GM04503 (cell line): Measurements from ENCODE around the gene TAS2R39.

Source experiments
- DNase-seq: peaks from one replicate; pipeline ENCODE4 v3.0.0-alpha.2; 2012; ENCODE audit warnings: low read depth

TAS2R39 gene

GRCh38 chr7:143216151-143216550, 32.9 kb downstream of the TAS2R39 start:
- peak; percentile 3 for DNase-seq

- no peak for DNase-seq
Observed at GRCh38 chr7:143216686-143217085, 33.5 kb downstream of the TAS2R39 start.

GRCh38 chr7:143217806-143218205, 34.6 kb downstream of the TAS2R39 start:
- DNase-seq: no peak

- DNase-seq: no peak
Observed at GRCh38 chr7:143221286-143221685, 38.1 kb downstream of the TAS2R39 start.

DNA sequence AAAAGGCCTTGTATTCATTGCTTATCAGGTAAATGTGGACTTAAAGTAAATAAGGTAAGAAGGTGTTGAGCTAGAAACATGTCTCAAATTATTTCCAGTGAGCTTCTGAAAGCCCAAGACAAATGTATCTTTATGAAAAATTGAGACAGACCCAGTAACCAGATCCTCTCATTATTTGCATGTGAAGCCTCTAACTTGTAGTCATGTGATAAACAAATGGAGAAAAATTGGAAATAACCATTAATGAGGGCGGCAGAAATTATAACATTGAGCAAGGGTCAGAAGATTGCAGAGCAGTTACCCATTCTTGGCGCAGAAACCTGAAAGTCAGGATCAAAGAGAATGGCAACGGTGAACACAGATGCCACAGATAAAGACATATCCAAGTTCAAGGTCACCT, 38.5 kb downstream of the TAS2R39 start, which contains the start of gene TAS2R40:
TAS2R40 (plus strand) TSS at position 301 of the 400 bp plus-strand sequence; CDS start at position 343, 42 bp downstream.
- DNase-seq: no peak

- DNase-seq: no peak
Observed at GRCh38 chr7:143222782-143223181, 39.6 kb downstream of the TAS2R39 start.

GRCh38 chr7:143223784-143224183, 40.6 kb downstream of the TAS2R39 start:
- DNase-seq: no peak

DNA sequence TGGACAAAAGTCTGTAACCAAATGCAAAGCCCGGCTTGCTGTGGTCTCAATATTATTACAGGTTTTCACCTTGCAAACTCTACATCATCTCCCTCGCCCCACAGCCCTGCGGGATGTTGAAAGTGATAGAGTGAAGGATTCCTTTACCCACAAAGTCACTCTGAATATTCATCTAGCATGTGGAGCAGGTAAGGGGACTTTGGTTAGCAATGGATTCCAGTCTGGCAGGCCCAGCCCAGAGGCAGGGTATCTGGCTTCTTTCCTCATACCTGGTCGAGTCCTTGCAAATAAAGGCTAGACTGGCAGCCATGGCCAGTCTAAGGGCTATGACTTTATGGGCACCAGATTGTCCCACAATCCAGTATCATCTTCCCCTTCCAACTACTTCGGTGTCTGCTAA, 41.8 kb downstream of the TAS2R39 start:
- DNase-seq: no peak

GRCh38 chr7:143227806-143228205, 44.6 kb downstream of the TAS2R39 start:
- DNase-seq: no peak

DNA sequence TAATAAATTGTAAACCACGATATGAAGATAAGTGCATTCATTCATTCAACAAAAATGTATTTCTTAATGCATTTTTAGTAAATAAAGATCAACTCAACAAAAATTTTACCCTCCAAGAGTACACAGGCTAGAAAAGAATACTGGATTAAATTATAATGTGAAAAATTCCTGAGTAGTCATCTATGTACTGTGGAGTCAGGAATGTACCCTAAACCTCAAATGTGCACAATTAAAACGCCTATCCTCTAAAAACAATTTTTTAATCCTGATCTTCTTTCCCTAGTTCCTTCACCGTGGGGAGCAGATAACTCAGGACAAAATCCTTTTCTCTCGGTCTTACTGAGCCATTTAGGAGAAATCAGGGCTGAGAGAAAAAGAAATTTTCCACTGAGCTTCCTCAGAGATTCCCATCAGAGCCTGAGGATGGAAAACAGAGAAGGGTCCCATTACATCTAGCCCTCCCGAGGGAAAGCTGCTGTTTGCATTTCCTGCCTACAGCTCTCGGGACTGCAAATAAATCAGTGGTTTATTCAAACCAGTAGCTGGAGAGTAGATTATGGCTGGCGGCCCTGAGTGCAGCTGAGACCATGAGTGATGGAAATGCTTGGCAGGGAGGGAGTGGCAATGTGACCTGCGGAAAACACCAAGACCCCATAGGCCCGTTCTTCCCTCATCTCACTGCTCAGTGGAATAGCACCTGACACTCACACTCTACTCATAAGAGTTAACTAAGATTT, 46.0 kb downstream of the TAS2R39 start:
- DNase-seq: no peak

DNA sequence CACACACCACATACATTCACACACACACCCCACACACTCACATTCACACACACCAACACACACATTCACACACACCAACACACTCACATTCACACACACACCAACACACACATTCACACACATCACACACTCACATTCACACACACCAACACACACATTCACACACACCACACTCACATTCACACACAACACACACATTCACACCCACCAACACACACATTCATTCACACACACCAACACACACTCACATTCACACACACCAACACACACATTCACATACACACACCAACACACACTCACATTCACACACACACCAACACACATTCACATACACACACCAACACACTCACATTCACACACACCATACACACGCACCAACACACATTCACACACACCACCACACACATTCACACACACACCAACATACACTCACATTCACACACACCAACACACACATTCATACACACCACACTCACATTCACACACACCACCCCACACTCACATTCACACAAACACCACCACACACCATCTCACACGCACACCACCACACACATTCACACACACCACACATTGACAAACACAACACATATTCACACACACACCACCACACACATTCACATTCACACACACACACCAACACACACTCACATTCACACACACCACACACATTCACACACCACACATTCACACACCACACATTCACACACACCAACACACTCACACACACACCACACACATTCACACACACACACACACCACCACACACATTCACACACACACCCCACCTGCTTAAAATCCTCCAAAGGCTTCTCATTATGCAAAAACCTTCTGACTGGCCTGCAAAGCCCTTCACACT, 47.6 kb downstream of the TAS2R39 start:
- no peak for DNase-seq
